NCI-H146 (cell line): ENCODE results near the gene DOCK2.
"Not testable (repeated sequence)": the region's sequence is repeated elsewhere in the genome, so short reads cannot be mapped to it uniquely, and the experiment has no call there.

Experiments
- DNase-seq: peaks from one replicate; lab custom pipeline; 2025; lab: John Stamatoyannopoulos, UW

Gene DOCK2

DNA sequence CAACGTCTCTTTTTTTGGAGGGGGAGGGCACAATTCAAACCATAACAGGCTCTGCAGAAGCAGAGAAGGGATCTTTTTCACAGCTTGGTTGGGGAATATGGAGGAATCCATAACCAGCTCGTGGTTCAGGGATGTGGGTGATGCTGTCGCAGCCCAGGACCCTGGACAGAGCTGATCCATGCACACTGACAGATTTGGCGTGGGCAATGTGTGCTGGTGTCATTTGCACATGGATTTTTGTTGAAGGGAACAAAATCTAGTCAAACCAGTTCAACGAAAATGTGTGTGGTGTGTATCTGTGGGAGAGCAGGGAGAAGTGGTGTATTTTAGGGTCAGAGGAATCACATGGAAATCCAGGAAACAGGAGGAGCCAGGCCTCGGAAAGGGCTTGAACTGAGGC, 4.2 kb downstream of the DOCK2 start:
- no peak for DNase-seq

DNA sequence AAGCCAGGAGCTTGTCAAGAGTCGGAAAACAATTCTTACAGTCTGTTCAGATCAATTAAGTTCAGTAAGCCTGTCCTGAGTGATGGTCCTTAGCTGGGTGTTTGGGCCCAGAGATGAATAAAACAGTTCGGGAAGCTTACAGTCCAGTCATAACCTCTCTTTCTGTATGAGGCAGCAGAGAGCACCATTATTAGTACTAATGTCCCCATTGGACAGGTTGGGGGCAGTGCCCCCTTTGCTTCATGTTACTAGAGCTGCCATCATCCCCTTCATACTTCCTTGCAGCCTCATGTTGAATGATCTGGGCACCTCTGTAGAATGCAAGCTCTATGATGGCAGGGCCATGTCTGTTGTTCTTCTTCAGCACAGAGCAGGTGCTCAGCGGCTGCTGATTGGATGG, 9.8 kb downstream of the DOCK2 start:
- no peak for DNase-seq

DNA sequence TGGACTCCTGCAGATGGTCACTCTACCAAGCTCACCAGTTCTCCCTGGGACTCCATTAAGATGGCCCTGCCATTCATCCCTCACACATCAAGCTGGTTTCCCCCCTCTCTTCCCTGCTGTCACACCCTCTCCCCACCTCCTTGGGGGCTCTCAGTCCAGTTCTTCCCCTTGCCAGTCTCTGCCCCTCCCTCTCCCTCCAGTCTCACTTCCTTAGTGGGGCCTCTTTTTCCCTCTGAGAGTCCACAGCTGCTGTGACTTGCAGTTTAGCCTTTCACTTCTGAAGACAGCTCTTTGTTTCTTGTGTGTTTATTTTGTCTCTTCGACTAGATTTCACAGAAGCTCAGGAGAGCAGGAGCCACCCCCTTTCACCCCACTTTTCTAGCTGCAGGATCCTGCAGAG, 10.5 kb downstream of the DOCK2 start:
- no peak for DNase-seq

DNA sequence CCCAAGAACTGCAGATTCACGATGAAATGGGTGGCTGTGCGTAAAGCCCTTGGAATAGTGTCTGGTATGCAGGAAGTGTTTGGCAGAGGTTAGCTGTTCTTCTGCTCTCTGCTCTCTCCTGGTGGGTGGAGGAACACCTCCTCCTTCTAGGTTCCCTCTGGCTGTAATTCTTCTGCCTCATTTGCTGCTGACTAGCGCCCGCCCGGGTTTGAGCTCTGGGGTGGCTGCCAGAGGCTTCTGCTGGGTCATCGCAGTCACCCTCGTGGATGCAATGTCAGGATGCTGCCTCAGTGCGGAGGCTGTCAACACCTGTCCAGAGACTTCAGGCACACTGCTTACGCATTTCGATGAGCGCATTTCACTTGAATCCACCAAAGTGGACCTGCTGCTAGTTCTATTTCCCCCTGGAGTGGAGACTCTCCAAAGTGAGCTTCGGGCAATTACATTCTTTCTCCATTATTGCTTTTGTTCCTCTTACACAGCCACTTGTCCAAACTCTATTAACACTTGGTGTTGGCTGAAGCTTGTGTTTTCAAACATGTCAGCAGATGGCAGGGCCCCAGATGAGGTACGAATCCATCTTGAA, 11.7 kb downstream of the DOCK2 start:
- no peak for DNase-seq

DNA sequence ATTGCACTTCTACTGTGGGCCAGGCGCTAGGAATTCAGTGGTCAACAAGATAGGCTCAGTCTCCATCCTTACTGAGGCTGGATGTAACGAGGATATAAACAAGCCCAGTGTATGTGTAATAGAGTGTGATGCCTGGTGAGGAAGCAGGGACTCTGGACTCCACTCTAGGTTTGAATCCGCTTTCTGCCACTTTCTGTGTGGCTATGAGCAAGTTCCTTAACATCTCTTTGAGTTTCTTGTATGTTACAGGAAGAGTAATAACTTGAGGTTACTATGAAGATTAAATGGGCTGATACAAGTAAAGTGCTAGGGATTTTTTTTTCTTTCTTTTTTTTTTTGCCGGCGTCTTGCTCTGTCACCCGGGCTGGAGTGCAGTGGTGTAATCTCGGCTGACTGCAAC, 12.4 kb downstream of the DOCK2 start:
- no peak for DNase-seq

DNA sequence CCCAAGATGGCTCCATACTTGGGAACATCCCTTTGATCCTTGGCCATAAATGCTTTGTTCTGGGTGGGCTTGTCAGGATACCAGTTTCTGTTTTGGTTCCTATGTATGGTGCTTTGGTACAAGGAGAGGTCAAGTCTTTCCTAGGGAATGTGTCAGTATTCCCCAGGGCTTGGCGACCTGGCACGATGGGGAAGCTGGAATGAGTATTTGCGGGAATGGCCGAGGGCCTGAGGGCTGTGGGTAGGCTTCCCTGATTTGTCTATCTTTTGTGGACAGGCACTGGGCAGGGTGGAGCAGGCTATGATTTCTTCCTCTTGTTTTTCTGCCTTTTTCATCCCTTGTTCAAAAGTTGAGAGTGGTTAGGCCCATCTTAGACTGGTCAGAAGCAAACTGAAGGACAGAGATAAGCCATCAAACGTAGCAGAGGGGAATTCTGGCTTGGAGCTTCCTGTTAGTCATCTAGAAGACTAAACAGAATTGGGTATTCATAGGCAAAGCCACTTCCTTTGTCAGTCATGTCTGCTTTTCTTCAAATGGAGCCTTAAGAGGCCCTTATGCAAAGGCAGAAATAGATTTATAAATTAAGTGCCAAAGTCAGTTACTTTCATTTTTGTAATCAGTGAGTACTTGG, 13.7 kb downstream of the DOCK2 start:
- no peak for DNase-seq

DNA sequence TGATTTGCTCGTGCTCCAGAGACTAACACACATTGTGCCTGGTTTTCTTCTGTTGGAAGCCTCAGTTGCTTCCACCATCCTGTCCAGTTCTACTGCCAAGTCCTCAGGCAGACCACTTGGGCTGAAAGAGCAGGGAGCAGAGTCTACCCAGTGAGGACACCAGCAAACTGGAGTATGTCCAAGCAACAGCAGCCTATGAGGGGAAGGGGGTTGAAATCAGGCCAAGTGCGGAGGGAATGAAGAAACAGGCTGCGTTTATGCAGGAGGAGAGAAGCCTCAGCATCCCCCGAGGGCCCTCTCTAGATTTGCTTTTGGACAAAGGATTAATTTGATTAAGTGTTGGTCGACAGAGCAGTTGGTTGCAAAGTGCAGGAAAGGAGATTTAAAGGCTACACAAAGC, 14.5 kb downstream of the DOCK2 start:
- no peak for DNase-seq

DNA sequence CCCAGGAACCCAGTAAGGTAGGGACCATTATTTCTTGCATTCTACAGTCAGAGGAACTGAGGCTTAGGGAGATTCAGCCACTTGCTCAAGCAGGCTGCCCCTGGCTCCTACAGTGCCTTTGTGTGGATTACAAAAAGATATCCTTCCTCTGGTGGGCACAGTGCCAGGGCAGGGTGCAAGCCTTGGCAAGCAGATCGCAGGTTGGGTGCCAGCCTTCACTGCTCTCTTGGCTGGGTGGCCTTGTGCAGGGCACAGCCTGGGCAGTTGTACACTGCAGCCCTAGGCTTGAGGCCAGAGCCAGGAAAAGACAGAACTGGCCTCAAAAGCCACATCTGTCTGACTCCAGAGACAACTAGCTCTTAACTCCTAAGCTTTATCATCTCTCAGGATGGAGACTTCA, 15.0 kb downstream of the DOCK2 start:
- DNase-seq = no peak

DNA sequence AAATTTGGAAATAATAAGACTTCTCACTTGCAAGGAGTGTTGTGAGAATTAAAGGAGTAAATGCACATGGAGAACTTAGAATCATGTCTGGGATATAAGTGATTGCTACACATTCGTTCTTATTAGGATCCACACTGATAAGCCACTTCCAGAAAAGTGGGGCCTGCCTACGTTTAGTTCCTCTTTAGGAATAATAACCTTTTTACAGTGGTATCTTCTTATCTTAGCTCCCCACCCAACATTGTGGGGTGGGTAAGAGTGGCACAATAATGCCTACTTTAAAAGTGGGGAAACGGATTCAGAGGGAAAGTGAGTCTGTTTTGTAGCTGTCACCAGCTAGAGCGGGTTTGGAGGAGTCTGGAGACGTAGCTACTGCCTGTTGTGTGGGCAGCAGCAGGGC, 16.0 kb downstream of the DOCK2 start:
- DNase-seq = no peak

DNA sequence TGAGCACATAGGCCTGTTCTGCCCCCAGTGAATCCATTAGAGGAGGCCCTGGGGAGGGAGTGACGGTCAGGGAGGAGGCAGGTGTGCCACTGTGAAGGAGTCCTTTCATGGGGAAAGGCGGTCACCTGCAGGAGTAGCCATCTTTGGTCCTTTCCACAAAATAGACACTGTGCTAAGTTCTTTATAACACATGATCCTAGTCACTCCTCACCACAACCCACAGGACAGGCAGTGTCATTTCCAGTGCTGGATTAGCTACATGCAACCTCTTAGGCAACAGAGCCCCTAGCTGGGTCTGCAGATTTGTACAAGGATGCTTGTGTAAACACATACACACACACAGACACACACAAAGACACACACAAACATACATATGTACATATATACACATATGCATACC, 18.3 kb downstream of the DOCK2 start:
- DNase-seq = no peak

DNA sequence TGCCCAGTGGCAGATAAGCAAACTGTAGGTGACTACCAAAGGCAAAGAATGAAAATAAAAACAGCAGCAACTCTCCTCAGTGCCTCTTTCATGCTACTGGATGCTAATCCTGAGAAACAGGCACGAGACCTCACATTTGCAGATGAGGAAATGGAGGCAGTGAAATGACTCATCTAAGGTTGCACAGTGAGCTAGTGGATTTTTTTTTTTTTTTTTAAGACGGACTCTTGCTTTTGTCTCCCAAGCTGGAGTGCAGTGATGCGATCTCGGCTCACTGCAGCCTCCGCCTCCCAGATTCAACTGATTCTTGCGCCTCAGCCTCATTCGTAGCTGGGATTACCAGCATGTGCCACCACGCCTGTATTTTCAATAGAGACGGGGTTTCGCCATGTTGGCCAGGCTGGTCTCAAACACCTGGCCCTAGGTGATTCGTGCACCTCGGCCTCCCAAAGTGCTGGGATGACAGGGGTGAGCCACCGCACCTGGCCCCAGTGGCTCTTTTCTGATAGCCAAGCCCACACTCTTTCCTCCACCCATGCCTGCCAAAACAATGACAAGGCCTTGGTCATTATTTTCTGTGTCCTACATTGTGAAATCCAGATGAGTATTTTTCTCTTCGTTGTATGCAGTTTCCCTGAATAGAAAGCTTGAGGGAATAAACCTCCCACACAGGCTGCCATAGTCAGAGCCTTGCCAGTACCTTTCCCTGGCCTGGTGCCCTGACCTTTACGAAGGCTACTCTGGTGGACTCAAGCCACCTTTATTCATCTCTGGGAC, 19.2 kb downstream of the DOCK2 start:
- no peak for DNase-seq

DNA sequence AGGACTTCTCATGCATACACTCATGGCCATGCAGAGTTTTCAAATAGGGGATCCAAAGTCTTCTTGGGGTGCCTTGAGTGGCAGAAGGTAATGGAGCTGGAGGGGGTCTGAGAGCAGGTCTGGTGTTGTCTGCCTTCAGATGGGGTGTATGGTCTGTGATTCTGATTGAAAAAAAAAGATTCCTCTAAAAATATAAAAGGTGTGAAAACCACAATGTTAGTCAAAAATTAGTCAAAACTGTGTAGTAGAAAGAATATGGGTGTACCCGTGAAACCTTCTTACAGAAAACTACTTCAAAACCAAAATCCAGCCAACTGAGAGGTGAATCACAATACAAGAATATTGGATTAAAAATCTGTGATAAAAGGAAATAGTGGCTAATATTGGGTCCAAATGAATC, 20.1 kb downstream of the DOCK2 start:
- DNase-seq = no peak

DNA sequence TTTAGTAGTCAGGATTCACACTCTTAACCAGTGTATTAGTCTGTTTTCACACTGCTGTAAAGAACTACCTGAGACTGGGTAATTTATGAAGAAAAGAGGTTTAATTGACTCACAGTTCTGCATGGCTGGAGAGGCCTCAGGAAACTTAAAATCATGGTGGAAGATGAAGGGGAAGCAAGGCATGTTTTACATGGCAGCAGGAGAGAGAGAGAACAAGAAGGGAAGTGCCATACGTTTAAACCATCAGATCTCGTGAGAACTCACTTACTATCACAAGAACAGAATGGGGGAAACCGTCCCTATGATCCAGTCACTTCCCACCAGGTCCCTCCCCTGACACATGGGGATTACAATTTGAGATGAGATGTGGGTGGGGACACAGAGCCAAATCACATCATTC, 25.4 kb downstream of the DOCK2 start:
- DNase-seq = not testable (repeated sequence)

DNA sequence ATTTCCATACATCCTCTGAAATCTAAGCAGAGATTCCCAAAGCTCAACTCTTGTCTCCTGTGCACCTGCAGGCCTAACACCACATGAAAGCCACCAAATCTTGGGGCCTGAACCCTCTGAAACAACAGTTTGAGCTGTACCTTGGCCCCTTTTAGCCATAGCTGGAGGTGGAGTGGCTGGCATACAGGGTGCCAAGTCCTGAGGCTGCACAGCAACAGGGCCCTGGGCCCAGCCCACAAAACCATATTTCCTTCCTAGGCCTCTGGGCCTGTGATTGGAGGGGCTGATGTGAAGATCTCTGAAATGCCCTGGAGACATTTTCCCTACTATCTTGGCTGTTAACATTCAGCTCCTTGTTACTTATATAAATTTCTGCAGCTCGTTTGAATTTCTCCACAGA, 26.5 kb downstream of the DOCK2 start:
- no peak for DNase-seq

DNA sequence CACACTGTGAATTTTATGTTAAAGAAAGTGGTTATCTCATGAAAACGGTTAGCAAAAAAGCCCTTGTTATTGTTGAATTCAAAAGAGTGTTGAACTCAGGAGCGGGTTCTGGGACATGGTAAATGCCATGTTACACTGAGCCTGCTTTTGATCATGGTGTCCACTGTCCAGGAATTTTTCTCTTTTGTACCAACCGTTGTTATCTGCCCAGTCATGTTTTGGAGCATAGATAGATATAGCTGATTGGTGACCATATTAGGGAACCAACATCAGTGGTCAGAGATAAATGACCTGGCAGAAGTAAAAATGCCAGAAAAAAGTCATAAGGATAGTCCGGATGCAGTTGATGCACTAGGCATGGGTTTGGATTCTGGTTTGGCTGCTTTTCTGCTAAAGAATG, 29.3 kb downstream of the DOCK2 start:
- no peak for DNase-seq

DNA sequence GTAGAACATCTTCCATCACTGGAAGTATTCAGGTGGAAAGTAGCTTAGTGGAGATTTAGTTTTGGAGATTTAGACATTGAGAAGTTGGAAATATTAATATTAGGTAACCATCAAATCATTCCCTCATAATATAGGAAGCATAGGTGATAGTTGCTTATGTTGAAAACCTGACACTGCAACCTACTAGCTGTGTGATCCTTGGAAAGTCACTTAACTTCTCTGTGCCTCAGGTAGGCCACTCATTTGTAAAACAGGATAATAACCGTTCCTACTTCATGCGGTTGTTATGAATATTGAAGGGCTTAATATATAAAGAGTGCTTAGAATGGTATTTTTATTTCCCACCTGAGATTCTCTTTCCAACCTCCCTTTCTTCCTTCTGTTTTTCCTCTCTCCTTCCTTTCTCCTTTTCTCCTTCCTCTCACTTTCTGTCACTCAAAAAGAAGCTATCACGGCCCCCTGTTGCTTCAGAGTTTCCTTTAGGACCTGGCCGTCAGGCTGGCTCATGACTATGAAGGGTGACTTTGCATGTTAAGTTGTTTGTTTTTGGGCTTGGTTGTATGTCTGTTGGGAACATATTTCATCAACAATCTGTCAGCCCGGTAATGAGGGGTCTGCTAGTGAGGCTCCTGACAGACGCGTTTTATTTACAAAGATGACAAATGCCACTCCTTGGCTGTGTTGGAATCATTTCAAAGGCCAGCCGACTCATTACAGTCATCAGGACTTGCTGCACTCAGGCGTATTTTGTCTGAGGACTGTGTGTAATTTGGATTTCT, 31.0 kb downstream of the DOCK2 start:
- no peak for DNase-seq

DNA sequence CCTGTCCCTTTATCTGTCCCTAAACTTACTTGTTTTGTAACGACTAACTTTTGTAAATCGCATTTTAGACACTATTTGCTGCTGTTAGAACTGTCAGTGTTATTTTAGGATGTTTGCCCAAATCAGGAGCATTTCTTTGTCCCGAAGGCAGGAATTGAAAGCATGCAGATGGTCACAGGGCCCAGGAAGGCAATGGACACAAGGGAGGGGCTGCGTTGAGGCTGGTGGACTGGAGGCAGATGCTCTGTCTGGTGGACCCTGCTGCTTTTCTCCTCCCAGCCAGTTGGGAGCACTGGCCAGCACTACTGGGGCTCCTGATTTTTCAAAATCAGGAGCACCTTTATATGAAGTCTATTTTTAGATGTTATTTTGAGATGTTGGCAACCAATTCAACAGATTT, 31.7 kb downstream of the DOCK2 start:
- no peak for DNase-seq

DNA sequence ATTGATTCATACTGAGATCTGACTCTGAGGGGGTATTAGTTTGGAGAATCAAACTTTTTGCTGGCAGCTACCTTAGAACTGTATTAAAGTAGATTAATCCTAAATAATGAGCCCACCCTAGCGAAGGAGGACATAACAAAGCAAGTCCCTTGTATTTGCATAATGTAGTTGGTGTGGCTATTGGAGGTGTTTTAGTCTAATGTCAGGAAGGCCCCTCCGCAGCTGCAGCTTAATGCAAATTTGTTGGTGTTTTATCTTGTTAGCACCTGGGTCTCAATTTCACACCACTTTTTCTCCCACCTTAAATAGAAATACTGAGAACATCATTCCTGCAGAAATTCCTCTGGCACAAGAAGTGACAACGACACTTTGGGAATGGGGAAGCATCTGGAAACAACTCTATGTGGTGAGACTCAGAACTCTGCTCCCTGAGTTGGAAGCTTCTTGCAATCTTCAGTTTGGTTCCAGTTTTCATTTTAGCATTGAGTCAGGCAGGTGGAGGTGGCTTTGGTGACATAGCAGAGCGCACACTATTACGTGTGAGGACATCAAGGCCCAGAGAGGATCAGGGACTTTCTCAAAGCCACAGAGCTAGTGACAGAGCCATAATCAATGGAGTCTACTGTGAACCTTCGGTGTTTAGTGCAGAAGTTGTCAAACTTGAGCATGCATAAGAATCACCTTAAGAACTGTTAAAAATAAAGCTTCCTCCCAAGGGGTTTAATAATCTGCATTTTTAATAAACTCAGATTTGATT, 33.9 kb downstream of the DOCK2 start:
- no peak for DNase-seq

DNA sequence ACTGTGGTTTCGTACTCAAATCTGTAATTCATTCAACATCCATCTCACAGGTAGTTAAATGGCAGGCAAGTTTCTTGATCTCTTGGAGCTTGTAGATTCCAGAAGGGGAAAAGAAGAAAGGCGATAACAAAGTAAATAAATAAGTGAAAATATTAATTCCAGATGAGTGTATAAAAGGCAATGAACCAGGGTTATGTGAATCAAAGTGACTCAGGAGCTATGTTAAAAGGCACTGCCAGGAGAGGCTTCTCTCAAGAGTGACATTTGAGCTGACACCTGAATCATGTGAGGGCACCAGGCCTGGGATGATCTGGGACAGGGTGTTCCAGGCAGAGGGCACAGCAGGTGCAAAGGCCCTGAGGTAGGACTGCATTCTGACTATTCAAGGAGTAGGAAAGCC, 45.0 kb downstream of the DOCK2 start:
- DNase-seq = no peak

DNA sequence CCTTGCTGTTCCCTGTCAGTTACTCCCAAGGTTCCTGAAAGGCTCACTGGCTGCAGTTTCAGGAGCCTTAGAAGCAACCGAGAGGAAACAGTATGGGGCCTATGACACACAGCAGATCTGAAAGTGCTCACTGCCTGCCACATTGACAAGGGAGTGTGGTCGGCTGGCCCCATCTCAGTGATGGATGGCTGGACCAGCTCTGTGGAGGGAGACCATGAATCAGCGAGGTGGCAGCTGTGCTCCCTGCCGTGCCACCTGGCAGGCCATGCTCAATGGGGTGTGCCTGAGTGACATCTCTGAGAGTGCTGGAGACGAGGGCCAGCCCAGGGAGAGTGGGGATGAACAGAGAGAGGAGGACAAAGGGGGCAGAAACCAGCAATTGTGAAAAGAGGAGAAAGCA, 49.1 kb downstream of the DOCK2 start:
- DNase-seq = no peak

DNA sequence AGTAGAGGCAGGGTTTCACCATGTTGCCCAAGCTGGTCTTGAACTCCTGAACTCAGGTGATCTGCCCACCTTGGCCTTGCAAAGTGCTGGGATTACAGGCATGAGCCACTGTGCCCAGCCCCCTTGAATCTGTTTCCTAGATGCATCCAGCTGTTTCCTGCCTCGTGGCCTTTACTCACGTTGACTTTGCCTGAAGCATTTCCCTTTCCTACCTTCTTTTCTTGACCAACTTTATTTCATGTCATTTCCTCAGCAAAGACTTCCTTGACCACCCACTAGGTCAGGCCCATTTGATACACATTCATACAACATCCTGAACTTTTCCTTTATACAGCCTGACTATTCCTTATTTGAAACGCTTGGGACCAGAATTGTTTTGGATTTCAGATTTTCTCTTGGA, 51.0 kb downstream of the DOCK2 start:
- no peak for DNase-seq

DNA sequence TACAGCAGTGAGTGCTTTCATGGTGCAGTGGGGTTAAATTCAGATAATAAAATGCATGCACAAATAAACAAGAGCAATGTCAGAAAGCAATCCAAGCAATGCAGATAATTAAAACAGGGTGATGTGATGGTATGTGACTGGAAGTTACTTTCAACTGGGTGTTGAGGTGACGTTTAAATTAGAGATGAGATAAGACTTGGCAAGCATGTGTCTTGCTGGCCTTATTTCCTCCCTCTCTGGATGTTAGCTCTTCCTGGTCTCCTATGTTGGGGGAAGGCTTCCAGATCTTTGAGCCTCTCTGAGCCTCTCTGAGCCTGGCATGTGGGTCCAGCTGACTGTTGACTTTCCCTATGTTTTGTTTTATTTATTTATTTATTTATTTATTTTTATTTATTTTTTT, 54.4 kb downstream of the DOCK2 start:
- DNase-seq = no peak
